ENCODE results near the gene ARHGAP23. TPM values are rescaled to one million over a fixed set of nuclear protein-coding genes. Genes with fewer than 3 reads are reported as not detected.
"Not testable (repeated sequence)": the region's sequence is repeated elsewhere in the genome, so short reads cannot be mapped to it uniquely, and the experiment has no call there.

ARHGAP23 gene
- total and polyA plus RNA-seq, 2 donors (not counting 1 experiment from before 2014, with no cell fraction given) = 28.1 to 41.1 TPM

- Histone ChIP-seq H3K27ac (ENCODE audit: insufficient read depth, low read length) (no peak overlapping the region), H3K9ac (ENCODE audit: insufficient read depth, low read length) (no peak overlapping the region), H4K20me1 (ENCODE audit: control insufficient read depth, extremely low read depth, insufficient read depth, low read length) (no peaks in the 10 kb centered on the region), H2AFZ (ENCODE audit: low read length) (no peak overlapping the region), H3K4me3 (replicated peaks in 1 of 4; ENCODE audit: control extremely low read depth in 1 of 4, insufficient read depth in 1 of 4, low read depth in 3 of 4, low read length in 4 of 4) (no peak overlapping the region), H3K4me1 (ENCODE audit: control insufficient read depth, extremely low read depth, insufficient read depth, low read length) (peaks cover 11% of the 10 kb centered on the region), H3K27me3 (ENCODE audit: control insufficient read depth, insufficient read depth, low read length) (no peaks in the 10 kb centered on the region), H3K4me2 (ENCODE audit: extremely low read depth, insufficient read depth, low read length) (no peak overlapping the region), H3K9me3 (ENCODE audit: control insufficient read depth, insufficient read depth, low read depth, low read length) (no peaks in the 10 kb centered on the region), H3K79me2 (ENCODE audit: control insufficient read depth, insufficient read depth, low read length) (peaks cover 58% of the 10 kb centered on the region), H3K36me3 (ENCODE audit: control insufficient read depth, insufficient read depth, low read length) (peaks cover 7% of the 10 kb centered on the region)
- TF ChIP-seq EZH2 (IDR thresholded peaks at IDR 0.05; ENCODE audit: low read length, missing control alignments) = no peak
- TF ChIP-seq, protein P1, sequence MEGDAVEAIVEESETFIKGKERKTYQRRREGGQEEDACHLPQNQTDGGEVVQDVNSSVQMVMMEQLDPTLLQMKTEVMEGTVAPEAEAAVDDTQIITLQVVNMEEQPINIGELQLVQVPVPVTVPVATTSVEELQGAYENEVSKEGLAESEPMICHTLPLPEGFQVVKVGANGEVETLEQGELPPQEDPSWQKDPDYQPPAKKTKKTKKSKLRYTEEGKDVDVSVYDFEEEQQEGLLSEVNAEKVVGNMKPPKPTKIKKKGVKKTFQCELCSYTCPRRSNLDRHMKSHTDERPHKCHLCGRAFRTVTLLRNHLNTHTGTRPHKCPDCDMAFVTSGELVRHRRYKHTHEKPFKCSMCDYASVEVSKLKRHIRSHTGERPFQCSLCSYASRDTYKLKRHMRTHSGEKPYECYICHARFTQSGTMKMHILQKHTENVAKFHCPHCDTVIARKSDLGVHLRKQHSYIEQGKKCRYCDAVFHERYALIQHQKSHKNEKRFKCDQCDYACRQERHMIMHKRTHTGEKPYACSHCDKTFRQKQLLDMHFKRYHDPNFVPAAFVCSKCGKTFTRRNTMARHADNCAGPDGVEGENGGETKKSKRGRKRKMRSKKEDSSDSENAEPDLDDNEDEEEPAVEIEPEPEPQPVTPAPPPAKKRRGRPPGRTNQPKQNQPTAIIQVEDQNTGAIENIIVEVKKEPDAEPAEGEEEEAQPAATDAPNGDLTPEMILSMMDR (conservative IDR thresholded peaks at IDR 0.05 in 1 of 2, IDR thresholded peaks at IDR 0.05 in 1 of 2; ENCODE audit: low read depth in 1 of 2, low read length in 2 of 2) = no peak
- no peak for DNase-seq (ENCODE audit: low read depth in 2 of 2)
Measured at GRCh38 chr17:38434178-38434665, 6.0 kb downstream of the ARHGAP23 start.

DNA sequence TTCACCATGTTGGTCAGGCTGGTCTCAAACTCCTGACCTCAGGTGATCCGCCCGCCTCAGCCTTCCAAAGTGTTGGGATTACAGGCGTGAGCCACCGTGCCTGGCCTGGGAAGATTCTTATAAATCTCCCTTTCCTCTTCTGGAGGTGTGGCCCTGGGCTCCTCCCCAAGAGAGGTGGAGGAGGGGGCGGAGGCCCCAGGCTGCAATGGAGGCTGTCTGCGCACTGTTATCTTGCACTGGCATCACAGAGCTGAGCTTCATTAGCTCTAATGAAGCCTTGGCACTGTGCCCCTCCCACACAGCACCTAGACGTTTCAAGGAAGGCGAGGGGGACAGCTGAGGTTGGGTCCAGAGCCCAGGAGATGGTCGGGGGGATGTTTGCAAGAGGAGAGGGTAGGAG is 7.5 kb downstream of the ARHGAP23 start:
- Histone ChIP-seq H3K9me3 (ENCODE audit: control insufficient read depth, insufficient read depth, low read depth, low read length) (no peaks in the 10 kb centered on the region), H3K4me1 (ENCODE audit: control insufficient read depth, extremely low read depth, insufficient read depth, low read length) (peaks cover 4% of the 10 kb centered on the region), H4K20me1 (ENCODE audit: control insufficient read depth, extremely low read depth, insufficient read depth, low read length) (no peaks in the 10 kb centered on the region), H3K4me3 (replicated peaks in 1 of 4; ENCODE audit: control extremely low read depth in 1 of 4, insufficient read depth in 1 of 4, low read depth in 3 of 4, low read length in 4 of 4) (no peak overlapping the region), H3K4me2 (ENCODE audit: extremely low read depth, insufficient read depth, low read length) (no peak overlapping the region), H3K79me2 (ENCODE audit: control insufficient read depth, insufficient read depth, low read length) (peaks cover 44% of the 10 kb centered on the region), H2AFZ (ENCODE audit: low read length) (no peak overlapping the region), H3K27ac (ENCODE audit: insufficient read depth, low read length) (no peak overlapping the region), H3K36me3 (ENCODE audit: control insufficient read depth, insufficient read depth, low read length) (peaks cover 7% of the 10 kb centered on the region), H3K9ac (ENCODE audit: insufficient read depth, low read length) (no peak overlapping the region), H3K27me3 (ENCODE audit: control insufficient read depth, insufficient read depth, low read length) (no peaks in the 10 kb centered on the region)
- DNase-seq (ENCODE audit: low read depth in 2 of 2) = no peak
- TF ChIP-seq, protein P1 (conservative IDR thresholded peaks at IDR 0.05 in 1 of 2, IDR thresholded peaks at IDR 0.05 in 1 of 2; ENCODE audit: low read depth in 1 of 2, low read length in 2 of 2) = no peak
- TF ChIP-seq EZH2 (IDR thresholded peaks at IDR 0.05; ENCODE audit: low read length, missing control alignments) = no peak

GRCh38 chr17:38436386-38436785 is 8.1 kb downstream of the ARHGAP23 start:
- H3K27me3 ChIP-seq (ENCODE audit: control insufficient read depth, insufficient read depth, low read length) = no peaks in the 10 kb centered on the region
- no peak for DNase-seq (ENCODE audit: low read depth in 2 of 2)
- H3K36me3 ChIP-seq (ENCODE audit: control insufficient read depth, insufficient read depth, low read length) = peaks cover 4% of the 10 kb centered on the region
- no peaks in the 10 kb centered on the region for H3K4me1 ChIP-seq (ENCODE audit: control insufficient read depth, extremely low read depth, insufficient read depth, low read length)
- H3K9me3 ChIP-seq (ENCODE audit: control insufficient read depth, insufficient read depth, low read depth, low read length) = no peaks in the 10 kb centered on the region
- no peaks in the 10 kb centered on the region for H4K20me1 ChIP-seq (ENCODE audit: control insufficient read depth, extremely low read depth, insufficient read depth, low read length)
- peaks cover 38% of the 10 kb centered on the region for H3K79me2 ChIP-seq (ENCODE audit: control insufficient read depth, insufficient read depth, low read length)
- no peak overlapping the region for H2AFZ ChIP-seq (ENCODE audit: low read length)
- no peak overlapping the region for H3K27ac ChIP-seq (ENCODE audit: insufficient read depth, low read length)
- no peak overlapping the region for H3K4me2 ChIP-seq (ENCODE audit: extremely low read depth, insufficient read depth, low read length)
- no peak overlapping the region for H3K4me3 ChIP-seq (replicated peaks in 1 of 4; ENCODE audit: control extremely low read depth in 1 of 4, insufficient read depth in 1 of 4, low read depth in 3 of 4, low read length in 4 of 4)
- TF ChIP-seq, protein P1 (conservative IDR thresholded peaks at IDR 0.05 in 1 of 2, IDR thresholded peaks at IDR 0.05 in 1 of 2; ENCODE audit: low read depth in 1 of 2, low read length in 2 of 2) = no peak
- TF ChIP-seq EZH2 (IDR thresholded peaks at IDR 0.05; ENCODE audit: low read length, missing control alignments) = no peak
- H3K9ac ChIP-seq (ENCODE audit: insufficient read depth, low read length) = no peak overlapping the region

DNA sequence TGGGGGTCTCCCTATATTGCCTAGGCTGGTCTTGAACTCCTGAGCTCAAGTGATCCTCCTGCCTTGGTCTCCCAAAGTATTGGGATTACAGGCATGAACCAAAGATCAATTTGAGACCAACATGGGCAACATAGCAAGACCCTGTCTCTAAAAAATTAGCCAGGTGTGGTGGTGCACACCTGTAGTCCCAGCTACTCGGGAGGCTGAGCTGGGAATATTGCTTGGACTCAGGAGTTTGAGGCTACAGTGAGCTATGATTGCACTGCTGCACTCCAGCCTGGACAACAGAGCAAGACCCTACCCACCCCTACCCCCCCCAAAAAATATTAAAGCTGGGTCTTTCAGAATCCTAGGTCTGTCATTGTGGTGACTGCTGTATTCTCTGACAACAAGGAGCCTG is 9.0 kb downstream of the ARHGAP23 start:
- DNase-seq (ENCODE audit: low read depth in 2 of 2); H3K36me3 ChIP-seq (ENCODE audit: control insufficient read depth, insufficient read depth, low read length); H3K4me1 ChIP-seq (ENCODE audit: control insufficient read depth, extremely low read depth, insufficient read depth, low read length); H3K9me3 ChIP-seq (ENCODE audit: control insufficient read depth, insufficient read depth, low read depth, low read length); H2AFZ ChIP-seq (ENCODE audit: low read length); H3K4me3 ChIP-seq (replicated peaks in 1 of 4; ENCODE audit: control extremely low read depth in 1 of 4, insufficient read depth in 1 of 4, low read depth in 3 of 4, low read length in 4 of 4); H3K27me3 ChIP-seq (ENCODE audit: control insufficient read depth, insufficient read depth, low read length); H4K20me1 ChIP-seq (ENCODE audit: control insufficient read depth, extremely low read depth, insufficient read depth, low read length); H3K4me2 ChIP-seq (ENCODE audit: extremely low read depth, insufficient read depth, low read length); H3K27ac ChIP-seq (ENCODE audit: insufficient read depth, low read length); H3K9ac ChIP-seq (ENCODE audit: insufficient read depth, low read length): not testable (repeated sequence)
- peaks cover 31% of the 10 kb centered on the region for H3K79me2 ChIP-seq (ENCODE audit: control insufficient read depth, insufficient read depth, low read length)
